Trophoblast cell (in vitro differentiated cells and primary cell): ENCODE measurements around the gene CFAP45.

Experiments used
- DNase-seq, 2 donors: peaks; one replicate each; pipeline ENCODE4 v3.0.0-alpha.2; 2016
- H2AFZ ChIP-seq: 2 replicates; pipeline ENCODE4 v1.6.1; 2013; ENCODE audit warnings: low read length, moderate library complexity, mild to moderate bottlenecking; ENCODE audit not compliant: insufficient read depth, poor library complexity
- H2AK5ac ChIP-seq: 2 replicates; pipeline ENCODE4 v1.6.1; 2013; ENCODE audit warnings: mild to moderate bottlenecking, low read length
- H2BK120ac ChIP-seq: 2 replicates; pipeline ENCODE4 v1.6.1; 2013; ENCODE audit warnings: low read length, mild to moderate bottlenecking, moderate library complexity; ENCODE audit not compliant: insufficient read depth, poor library complexity
- H2BK12ac ChIP-seq: 2 replicates; pipeline ENCODE4 v1.6.1; 2013; ENCODE audit warnings: mild to moderate bottlenecking, low read length, moderate library complexity
- H2BK5ac ChIP-seq: 2 replicates; pipeline ENCODE4 v1.6.1; 2013; ENCODE audit warnings: low read length, low read depth, moderate library complexity, mild to moderate bottlenecking; ENCODE audit not compliant: poor library complexity
- H3K14ac ChIP-seq: 2 replicates; pipeline ENCODE4 v1.6.1; 2013; ENCODE audit warnings: mild to moderate bottlenecking, low read length
- H3K18ac ChIP-seq: 2 replicates; pipeline ENCODE4 v1.6.1; 2013; ENCODE audit warnings: mild to moderate bottlenecking, low read length
- H3K23ac ChIP-seq: 2 replicates; pipeline ENCODE4 v1.6.1; 2013; ENCODE audit warnings: low read length
- H3K27ac ChIP-seq: 2 replicates; pipeline ENCODE4 v1.5.1; 2013; ENCODE audit warnings: low read depth, mild to moderate bottlenecking, inconsistent platforms, low read length, moderate library complexity
- H3K27me3 ChIP-seq: 2 replicates; pipeline ENCODE4 v1.6.1; 2013; ENCODE audit warnings: inconsistent platforms, mild to moderate bottlenecking, low read length, moderate library complexity; ENCODE audit not compliant: insufficient read depth
- H3K36me3 ChIP-seq, 2 experiments: 1 replicate in 1 of 2; 2 replicates in 1 of 2; pipeline ENCODE4 v1.6.1; 2013; ENCODE audit warnings: low read length in 2 of 2, mild to moderate bottlenecking in 2 of 2, moderate library complexity in 1 of 2; ENCODE audit not compliant: insufficient read depth in 2 of 2, control insufficient read depth in 1 of 2
- H3K4ac ChIP-seq: 2 replicates; pipeline ENCODE4 v1.6.1; 2013; ENCODE audit warnings: low read depth, mild to moderate bottlenecking, low read length, moderate library complexity
- H3K4me1 ChIP-seq, 2 experiments: 1 replicate in 1 of 2; 2 replicates in 1 of 2; pipeline ENCODE4 v1.6.1; 2013; ENCODE audit warnings: low read length in 2 of 2, mild to moderate bottlenecking in 2 of 2, moderate library complexity in 1 of 2; ENCODE audit not compliant: insufficient read depth in 2 of 2, control insufficient read depth in 1 of 2
- H3K4me2 ChIP-seq: 2 replicates; pipeline ENCODE4 v1.6.1; 2013; ENCODE audit warnings: inconsistent platforms, mild to moderate bottlenecking, low read length, moderate library complexity
- H3K4me3 ChIP-seq: 2 replicates; pipeline ENCODE4 v1.5.1; 2013; ENCODE audit warnings: mild to moderate bottlenecking, low read depth, low read length, inconsistent platforms
- H3K79me1 ChIP-seq: one replicate; pipeline ENCODE4 v1.6.1; 2013; ENCODE audit warnings: low read length
- H3K79me2 ChIP-seq: 2 replicates; pipeline ENCODE4 v1.6.1; 2013; ENCODE audit warnings: low read length, mild to moderate bottlenecking; ENCODE audit not compliant: control insufficient read depth, insufficient read depth, poor library complexity
- H3K9ac ChIP-seq: 2 replicates; pipeline ENCODE4 v1.6.1; 2013; ENCODE audit warnings: mild to moderate bottlenecking, low read length
- H3K9me3 ChIP-seq: 2 replicates; pipeline ENCODE4 v1.6.1; 2013; ENCODE audit warnings: low read depth, mild to moderate bottlenecking, control low read depth, inconsistent platforms, low read length; ENCODE audit not compliant: insufficient read depth
- H4K12ac ChIP-seq: 2 replicates; pipeline ENCODE4 v1.6.1; 2013; ENCODE audit warnings: low read depth, mild to moderate bottlenecking, low read length, moderate library complexity
- H4K8ac ChIP-seq: 2 replicates; pipeline ENCODE4 v1.6.1; 2013; ENCODE audit warnings: low read depth, mild to moderate bottlenecking, low read length, moderate library complexity
- H4K91ac ChIP-seq: one replicate; pipeline ENCODE4 v1.6.1; 2013; ENCODE audit warnings: low read depth, mild to moderate bottlenecking, low read length, moderate library complexity
- WGBS: extraction: QIAGEN DNeasy Blood & Tissue Kit; methylation state at CpG from one replicate; pipeline ENCODE4 v1.1.7; 2013; ENCODE audit warnings: missing lambda C conversion rate; ENCODE audit not compliant: insufficient read length, insufficient coverage; ENCODE audit errors: extremely low coverage; 5-methylcytosine and 5-hydroxymethylcytosine counted together

CFAP45 gene

DNA sequence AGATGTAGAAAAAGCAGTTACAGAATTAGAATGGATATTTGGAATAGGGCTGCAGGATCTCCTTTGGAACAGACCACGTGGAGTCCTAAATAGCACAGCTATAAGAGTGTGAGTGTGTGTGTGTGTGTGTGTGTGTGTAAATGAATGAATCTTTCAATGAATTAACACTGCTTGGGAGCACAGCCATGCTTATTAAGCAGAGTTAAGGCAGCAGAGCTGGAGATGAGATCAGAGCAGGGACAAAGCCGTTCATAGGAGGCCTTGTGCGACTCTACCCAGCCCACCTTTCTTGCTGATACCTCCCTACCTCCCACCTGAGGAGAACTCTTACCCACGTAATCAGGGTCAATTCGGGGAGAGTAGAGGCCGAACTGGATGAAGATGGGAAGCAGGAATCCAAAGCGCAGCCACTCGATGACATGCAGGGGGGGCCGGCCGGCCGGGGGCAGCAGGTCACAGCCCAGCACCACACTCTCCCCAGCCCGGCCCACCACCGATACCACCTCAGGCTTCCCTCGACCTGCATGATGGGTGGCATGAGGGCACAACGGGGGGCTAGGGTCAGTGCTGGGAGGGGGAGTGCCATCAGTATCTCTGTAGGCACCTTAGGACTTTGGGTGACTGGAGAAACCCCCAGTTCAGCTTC, 42.8 kb upstream of the CFAP45 start:
- Histone ChIP-seq H4K12ac (no peak overlapping the region), H2AK5ac (no peak overlapping the region), H3K4me1 (peaks cover 5 to 11% of the 10 kb centered on the region in 2 experiments), H4K91ac (no peak overlapping the region), H2AFZ (no peak overlapping the region), H3K23ac (no peak overlapping the region), H3K4me2 (no peak overlapping the region), H3K9ac (no peak overlapping the region), H3K4ac (no peak overlapping the region), H3K36me3 (no peaks in the 10 kb centered on the region), H4K8ac (no peak overlapping the region), H2BK12ac (no peak overlapping the region), H2BK5ac (no peak overlapping the region), H3K18ac (no peak overlapping the region), H3K9me3 (no peaks in the 10 kb centered on the region), H3K14ac (no peak overlapping the region), H3K27me3 (no peaks in the 10 kb centered on the region), H3K4me3 (no peak overlapping the region), H3K27ac (no peak overlapping the region), H2BK120ac (no peak overlapping the region), H3K79me1 (no peaks in the 10 kb centered on the region), H3K79me2 (peaks cover 2% of the 10 kb centered on the region)
- no peak for DNase-seq
- no CpG with 5 or more reads among the region's 15 CpGs for WGBS

DNA sequence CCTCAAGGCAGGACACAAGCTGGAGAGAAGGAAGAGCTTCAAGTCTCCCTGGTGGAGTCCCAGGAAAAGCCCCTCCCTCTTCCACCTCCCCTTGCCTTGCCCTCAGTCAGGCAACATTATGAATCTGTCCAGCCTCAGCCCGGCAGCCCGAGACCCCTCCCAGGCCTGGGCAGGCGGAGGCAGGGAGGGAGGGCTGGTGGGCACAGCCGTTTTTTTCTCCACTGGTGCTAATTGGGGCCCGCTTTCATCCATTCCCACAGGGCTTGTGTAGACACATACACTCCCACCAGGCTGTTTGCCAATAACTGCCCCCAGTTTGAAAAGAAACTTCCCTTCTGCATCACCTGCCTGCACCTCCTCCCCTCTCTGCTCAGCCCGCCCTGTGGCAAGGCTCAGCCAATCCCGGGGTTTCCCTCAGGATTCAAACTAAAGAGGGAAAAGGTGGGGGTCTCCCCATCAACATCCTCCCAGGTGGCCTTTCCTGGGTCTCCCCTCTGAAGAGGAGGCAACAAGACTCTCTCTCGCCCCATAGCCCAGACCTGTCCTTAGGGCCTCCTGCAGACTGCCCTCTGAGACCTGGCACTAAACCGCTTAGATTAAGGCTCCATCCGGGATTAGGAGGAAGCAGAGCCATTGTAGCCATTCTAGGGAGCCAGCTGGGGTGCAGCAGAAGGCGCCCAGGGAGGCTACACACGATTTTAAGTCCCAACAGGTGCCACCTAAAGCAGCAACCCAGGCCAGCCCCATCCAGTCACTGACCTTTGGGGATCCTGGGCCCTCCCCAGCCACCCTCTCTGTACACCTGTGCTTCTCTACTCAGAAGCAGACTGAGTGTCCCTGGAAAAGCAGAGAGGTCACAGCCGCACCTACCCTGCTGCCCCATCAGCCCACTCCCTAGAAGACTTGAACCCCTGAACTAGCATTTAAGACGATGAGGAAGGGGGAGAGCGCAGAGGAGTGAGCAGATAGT, 41.9 kb upstream of the CFAP45 start:
- H3K18ac ChIP-seq = no peak overlapping the region
- H3K23ac ChIP-seq = no peak overlapping the region
- H3K4ac ChIP-seq = no peak overlapping the region
- H4K12ac ChIP-seq = no peak overlapping the region
- no peaks in the 10 kb centered on the region for H3K79me1 ChIP-seq
- no peak for DNase-seq
- WGBS = no CpG with 5 or more reads among the region's 15 CpGs
- H2BK12ac ChIP-seq = no peak overlapping the region
- peaks cover 2% of the 10 kb centered on the region for H3K79me2 ChIP-seq
- H2AFZ ChIP-seq = no peak overlapping the region
- no peak overlapping the region for H2BK5ac ChIP-seq
- no peaks in the 10 kb centered on the region for H3K9me3 ChIP-seq
- no peak overlapping the region for H3K9ac ChIP-seq
- no peak overlapping the region for H3K4me2 ChIP-seq
- no peaks in the 10 kb centered on the region for H3K27me3 ChIP-seq
- H4K91ac ChIP-seq = no peak overlapping the region
- no peak overlapping the region for H4K8ac ChIP-seq
- no peak overlapping the region for H3K14ac ChIP-seq
- H3K36me3 ChIP-seq = no peaks in the 10 kb centered on the region
- H3K4me3 ChIP-seq = no peak overlapping the region
- H3K4me1 ChIP-seq = peaks cover 5 to 11% of the 10 kb centered on the region in 2 experiments
- H2AK5ac ChIP-seq = no peak overlapping the region
- no peak overlapping the region for H2BK120ac ChIP-seq
- H3K27ac ChIP-seq = no peak overlapping the region

DNA sequence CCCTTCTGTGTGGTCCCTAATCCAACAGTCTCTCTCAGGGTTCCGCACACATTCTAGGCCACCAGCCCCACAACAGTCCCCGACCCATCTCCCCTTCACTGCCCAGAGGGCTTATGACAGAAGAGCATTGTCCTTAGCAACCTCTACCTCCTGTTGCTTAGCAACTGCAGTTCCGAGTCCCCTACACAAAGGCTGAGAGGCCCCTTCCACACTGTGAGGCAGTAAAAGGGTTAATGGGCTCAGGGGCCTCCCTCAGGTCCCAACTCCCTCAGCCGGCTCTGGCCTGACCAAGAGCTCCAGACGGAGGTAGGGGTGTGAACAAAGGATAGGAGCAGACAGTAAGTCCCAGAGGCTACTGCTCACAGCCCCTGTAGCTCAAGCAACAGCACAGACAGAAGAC, 41.2 kb upstream of the CFAP45 start:
- Histone ChIP-seq H3K4me3 (no peak overlapping the region), H2AK5ac (no peak overlapping the region), H3K4me1 (peaks cover 5 to 9% of the 10 kb centered on the region in 2 experiments), H3K9me3 (no peaks in the 10 kb centered on the region), H2BK120ac (no peak overlapping the region), H3K23ac (no peak overlapping the region), H3K79me1 (no peaks in the 10 kb centered on the region), H3K27ac (no peak overlapping the region), H4K91ac (no peak overlapping the region), H4K12ac (no peak overlapping the region), H3K36me3 (no peaks in the 10 kb centered on the region), H2BK5ac (no peak overlapping the region), H3K9ac (no peak overlapping the region), H3K4me2 (no peak overlapping the region), H3K4ac (no peak overlapping the region), H3K79me2 (peaks cover 2% of the 10 kb centered on the region), H4K8ac (no peak overlapping the region), H3K18ac (no peak overlapping the region), H2AFZ (no peak overlapping the region), H3K14ac (no peak overlapping the region), H2BK12ac (no peak overlapping the region), H3K27me3 (no peaks in the 10 kb centered on the region)
- no CpG with 5 or more reads among the region's 5 CpGs for WGBS
- DNase-seq = no peak

DNA sequence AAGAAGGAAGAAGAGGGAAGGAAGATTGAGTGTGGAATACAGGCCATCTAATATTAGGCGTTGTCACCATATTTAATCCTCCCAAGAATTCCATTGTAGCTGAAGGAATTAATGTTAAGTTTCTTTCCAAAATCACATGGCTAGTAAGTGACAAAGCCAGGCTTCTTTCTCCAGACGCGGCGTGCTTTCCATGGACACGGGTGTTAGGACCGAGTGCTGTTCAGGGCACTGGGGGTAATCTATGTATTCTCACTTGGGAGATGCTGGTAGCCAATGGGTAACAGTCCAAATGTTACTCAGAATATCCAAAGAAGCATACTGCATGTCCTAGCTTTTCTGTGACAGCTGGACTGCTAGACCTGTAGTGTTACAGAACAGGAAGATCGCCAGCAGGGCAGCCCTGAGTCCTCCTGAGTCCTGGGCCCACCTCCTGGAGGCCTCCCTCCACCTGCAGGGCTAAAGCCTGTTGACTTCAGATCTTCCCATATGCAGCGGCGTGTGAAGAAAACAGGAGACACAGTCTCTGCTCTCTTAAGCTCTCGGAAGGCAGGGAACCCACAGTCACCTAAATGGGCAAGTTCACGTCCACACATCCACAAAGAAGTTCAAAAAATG, 40.1 kb upstream of the CFAP45 start:
- Histone ChIP-seq H3K18ac (no peak overlapping the region), H4K91ac (no peak overlapping the region), H3K23ac (no peak overlapping the region), H3K27me3 (no peaks in the 10 kb centered on the region), H4K8ac (no peak overlapping the region), H2BK5ac (no peak overlapping the region), H3K9ac (no peak overlapping the region), H2BK12ac (no peak overlapping the region), H2BK120ac (no peak overlapping the region), H4K12ac (no peak overlapping the region), H3K14ac (no peak overlapping the region), H3K4me2 (no peak overlapping the region), H3K4me1 (peaks cover 0 to 10% of the 10 kb centered on the region in 2 experiments), H2AK5ac (no peak overlapping the region), H3K9me3 (no peaks in the 10 kb centered on the region), H3K36me3 (no peaks in the 10 kb centered on the region), H2AFZ (no peak overlapping the region), H3K79me2 (no peaks in the 10 kb centered on the region), H3K79me1 (no peaks in the 10 kb centered on the region), H3K4me3 (no peak overlapping the region), H3K27ac (no peak overlapping the region), H3K4ac (no peak overlapping the region)
- WGBS = no CpG with 5 or more reads among the region's 11 CpGs
- DNase-seq = peak in 1 of 2 donors; percentile 35
